ENCODE data around the gene SPATA46. TPM values are rescaled to one million over a fixed set of nuclear protein-coding genes. Genes with fewer than 3 reads are reported as not detected.

The SPATA46 gene
- total and polyA plus RNA-seq, 11 donors, result not detected

GRCh38 chr1:162381941-162382750 lies 5.5 kb upstream of the SPATA46 start:
- TF ChIP-seq POLR2A (IDR thresholded peaks at IDR 0.05) (no peak), CTCF (IDR thresholded peaks at IDR 0.05) (no peak)
- Histone ChIP-seq H3K4me1 (no peaks in the 10 kb centered on the region), H3K27me3 (no peaks in the 10 kb centered on the region), H3K4me3 (no peak overlapping the region), H3K36me3 (peaks cover 0 to 6% (median 0%) of the 10 kb centered on the region in 9 donors), H3K9me3 (no peaks in the 10 kb centered on the region), H3K27ac (no peak overlapping the region)
- intact Hi-C loops (cut with DNase I), result loop anchor here in 3 of 10 donors (10.0 kb wide), 3 partner anchors 97 to 147 kb away; no protein-coding TSS in a partner anchor
- DNase-seq (no peak), ATAC-seq (no peak)
- WGBS, 4 donors, result 86 to 91% (median 88%) methylated on average over 9 to 13 of the region's 13 CpGs

GRCh38 chr1:162381383-162381782 lies 4.7 kb upstream of the SPATA46 start, which contains the start of gene C1orf226:
C1orf226 (plus strand) TSS chr1:162381728; CDS start chr1:162381902, 174 bp downstream.
- TF ChIP-seq CTCF (IDR thresholded peaks at IDR 0.05), result no peak
- no peak for TF ChIP-seq POLR2A (IDR thresholded peaks at IDR 0.05)
- Histone ChIP-seq H3K4me1 (no peaks in the 10 kb centered on the region), H3K27me3 (no peaks in the 10 kb centered on the region), H3K27ac (no peak within 1 kb of the TSS), H3K4me3 (no peak within 1 kb of the TSS), H3K36me3 (peaks cover 0 to 6% (median 0%) of the 10 kb centered on the region in 9 donors), H3K9me3 (no peaks in the 10 kb centered on the region)
- ATAC-seq (no peak), DNase-seq (no peak)
- WGBS, 4 donors, result 81 to 98% (median 94%) methylated on average over 3 of the region's 3 CpGs
- intact Hi-C loops (cut with DNase I), result loop anchor here in 3 of 10 donors (10.0 kb wide), 3 partner anchors 97 to 147 kb away; no protein-coding TSS in a partner anchor

- WGBS, 4 donors, result 85 to 97% (median 93%) methylated on average over 6 of the region's 6 CpGs
- Histone ChIP-seq H3K27ac (no peak overlapping the region), H3K36me3 (peaks cover 0 to 6% (median 0%) of the 10 kb centered on the region in 9 donors), H3K4me3 (no peak overlapping the region), H3K4me1 (no peaks in the 10 kb centered on the region), H3K27me3 (no peaks in the 10 kb centered on the region), H3K9me3 (no peaks in the 10 kb centered on the region)
- ATAC-seq (no peak), DNase-seq (no peak)
- TF ChIP-seq POLR2A (IDR thresholded peaks at IDR 0.05), result no peak
- intact Hi-C loops (cut with DNase I), result loop anchor here in 3 of 10 donors (10.0 kb wide), 3 partner anchors 95 to 145 kb away; no protein-coding TSS in a partner anchor
These were observed 3.6 kb upstream of the SPATA46 start for GRCh38 chr1:162380061-162380846.

GRCh38 chr1:162375463-162375862 lies 1.2 kb downstream of the SPATA46 start:
- no peak for DNase-seq
- WGBS, 4 donors, result 82 to 96% (median 87%) methylated on average over 5 to 8 of the region's 8 CpGs
- Histone ChIP-seq H3K4me3 (no peak overlapping the region), H3K27me3 (no peaks in the 10 kb centered on the region), H3K36me3 (no peaks in the 10 kb centered on the region), H3K27ac (no peak overlapping the region), H3K4me1 (peaks cover 0 to 6% (median 0%) of the 10 kb centered on the region in 12 donors), H3K9me3 (no peaks in the 10 kb centered on the region)
- TF ChIP-seq POLR2A (IDR thresholded peaks at IDR 0.05) (no peak), CTCF (IDR thresholded peaks at IDR 0.05) (no peak)
- intact Hi-C loops (cut with DNase I), result no loop called here
- no peak for ATAC-seq
